H9 (cell line): ENCODE results near the gene DDC. TPM values are rescaled to one million over a fixed set of nuclear protein-coding genes. Genes with fewer than 3 reads are reported as not detected.

Source experiments
- DNase-seq: peaks from one replicate; pipeline ENCODE4 v3.0.0-alpha.2; 2017
- H2AFZ ChIP-seq: one replicate; pipeline ENCODE4 v1.6.1; 2013; ENCODE audit warnings: mild to moderate bottlenecking, low read length, control low read depth, moderate library complexity
- H2AK5ac ChIP-seq: 2 replicates; pipeline ENCODE4 v1.6.1; 2013; ENCODE audit warnings: low read length, control low read depth, mixed read lengths; ENCODE audit not compliant: insufficient read length
- H2BK120ac ChIP-seq: one replicate; pipeline ENCODE4 v1.6.1; 2013; ENCODE audit warnings: low read depth, mild to moderate bottlenecking, low read length, control low read depth, inconsistent platforms; ENCODE audit not compliant: poor library complexity, severe bottlenecking
- H2BK12ac ChIP-seq: 2 replicates; pipeline ENCODE4 v1.6.1; 2013; ENCODE audit warnings: low read length, control low read depth, mixed read lengths, low read depth; ENCODE audit not compliant: insufficient read length
- H2BK15ac ChIP-seq: 2 replicates; pipeline ENCODE4 v1.6.1; 2013; ENCODE audit warnings: low read depth, low read length, control low read depth
- H2BK20ac ChIP-seq: one replicate; pipeline ENCODE4 v1.6.1; 2013; ENCODE audit warnings: low read depth, mild to moderate bottlenecking, low read length, control low read depth, inconsistent platforms; ENCODE audit not compliant: poor library complexity, severe bottlenecking
- H2BK5ac ChIP-seq: 2 replicates; pipeline ENCODE4 v1.6.1; 2013; ENCODE audit warnings: low read length, control low read depth, mixed read lengths; ENCODE audit not compliant: insufficient read length
- H3K14ac ChIP-seq: 2 replicates; pipeline ENCODE4 v1.6.1; 2013; ENCODE audit warnings: low read length, control low read depth; ENCODE audit not compliant: insufficient read depth
- H3K18ac ChIP-seq: 2 replicates; pipeline ENCODE4 v1.6.1; 2013; ENCODE audit warnings: low read depth, mild to moderate bottlenecking, mixed read lengths, low read length, control low read depth; ENCODE audit not compliant: insufficient read length
- H3K23ac ChIP-seq: 2 replicates; pipeline ENCODE4 v1.6.1; 2013; ENCODE audit warnings: low read length, control low read depth, mixed read lengths, low read depth; ENCODE audit not compliant: insufficient read length
- H3K23me2 ChIP-seq: 2 replicates; pipeline ENCODE4 v1.6.1; 2013; ENCODE audit warnings: low read depth, mild to moderate bottlenecking, mixed read lengths, low read length, control low read depth; ENCODE audit not compliant: insufficient read length, poor library complexity, severe bottlenecking
- H3K27ac ChIP-seq: 2 replicates; pipeline ENCODE4 v1.5.1; 2013; ENCODE audit warnings: low read length, control low read depth, mixed read lengths, low read depth; ENCODE audit not compliant: insufficient read length
- H3K27me3 ChIP-seq: 2 replicates; pipeline ENCODE4 v1.6.1; 2013; ENCODE audit warnings: low read length, control low read depth, inconsistent platforms; ENCODE audit not compliant: insufficient read depth
- H3K4ac ChIP-seq: 2 replicates; pipeline ENCODE4 v1.6.1; 2013; ENCODE audit warnings: low read depth, mild to moderate bottlenecking, control low read depth, inconsistent platforms, low read length, moderate library complexity
- H3K4me1 ChIP-seq: 2 replicates; pipeline ENCODE4 v1.6.1; 2013; ENCODE audit warnings: low read length, control low read depth, inconsistent platforms; ENCODE audit not compliant: insufficient read depth
- H3K4me2 ChIP-seq: 2 replicates; pipeline ENCODE4 v1.6.1; 2013; ENCODE audit warnings: low read length, control low read depth, mixed read lengths; ENCODE audit not compliant: insufficient read length, insufficient read depth
- H3K56ac ChIP-seq: 2 replicates; pipeline ENCODE4 v1.6.1; 2013; ENCODE audit warnings: low read depth, mild to moderate bottlenecking, mixed read lengths, low read length, control low read depth; ENCODE audit not compliant: insufficient read length
- H3K79me1 ChIP-seq: 2 replicates; pipeline ENCODE4 v1.6.1; 2013; ENCODE audit warnings: low read depth, mild to moderate bottlenecking, moderate library complexity, low read length, control low read depth, inconsistent platforms; ENCODE audit not compliant: insufficient read depth, poor library complexity, severe bottlenecking
- H3K79me2 ChIP-seq: 2 replicates; pipeline ENCODE4 v1.6.1; 2013; ENCODE audit warnings: low read length, control low read depth, inconsistent platforms; ENCODE audit not compliant: insufficient read depth
- H3K9ac ChIP-seq: 2 replicates; pipeline ENCODE4 v1.6.1; 2013; ENCODE audit warnings: low read length, control low read depth, mixed read lengths; ENCODE audit not compliant: insufficient read length; ENCODE audit errors: extremely low read depth
- H3K9me3 ChIP-seq: one replicate; pipeline ENCODE4 v1.6.1; 2013; ENCODE audit warnings: low read depth, low read length, inconsistent platforms; ENCODE audit not compliant: control insufficient read depth
- H3T11ph ChIP-seq: one replicate; pipeline ENCODE4 v1.6.1; 2013; ENCODE audit warnings: mild to moderate bottlenecking, low read length, control low read depth, inconsistent platforms
- H4K20me1 ChIP-seq: one replicate; pipeline ENCODE4 v1.6.1; 2013; ENCODE audit not compliant: control insufficient read depth, insufficient read length, insufficient read depth
- H4K5ac ChIP-seq: 2 replicates; pipeline ENCODE4 v1.6.1; 2013; ENCODE audit warnings: low read depth, mild to moderate bottlenecking, mixed read lengths, low read length, control low read depth; ENCODE audit not compliant: insufficient read length
- H4K8ac ChIP-seq: replicated peaks from 2 replicates; pipeline ENCODE4 v1.6.1; 2013; ENCODE audit warnings: low read length, control low read depth, mixed read lengths, low read depth; ENCODE audit not compliant: insufficient read length
- H4K91ac ChIP-seq: 2 replicates; pipeline ENCODE4 v1.6.1; 2013; ENCODE audit warnings: low read depth, mild to moderate bottlenecking, moderate library complexity, mixed read lengths, low read length, control low read depth; ENCODE audit not compliant: insufficient read length
- H3K27ac Mint-ChIP-seq, 3 experiments: 2 replicates in 2 of 3; 3 replicates in 1 of 3; pipeline ENCODE4 v1.8.0; 2020 to 2021; ENCODE audit warnings: mixed read lengths in 3 of 3, mild to moderate bottlenecking in 1 of 3, moderate library complexity in 1 of 3
- H3K27me3 Mint-ChIP-seq: 2 replicates; pipeline ENCODE4 v1.8.0; 2021; ENCODE audit warnings: low read depth, mild to moderate bottlenecking, moderate library complexity, mixed read lengths
- H3K36me3 Mint-ChIP-seq, 3 experiments: 2 replicates in 2 of 3; 3 replicates in 1 of 3; pipeline ENCODE4 v1.8.0; 2020 to 2021; ENCODE audit warnings: low read depth in 3 of 3, mixed read lengths in 3 of 3; ENCODE audit not compliant: insufficient read depth in 1 of 3
- H3K4me1 Mint-ChIP-seq, 2 experiments: 2 replicates each; pipeline ENCODE4 v1.8.0; 2020; ENCODE audit warnings: mixed read lengths in 2 of 2
- H3K4me3 Mint-ChIP-seq, 2 experiments: 2 replicates in 1 of 2; 3 replicates in 1 of 2; pipeline ENCODE4 v1.8.0; 2020 to 2021; ENCODE audit warnings: mild to moderate bottlenecking in 2 of 2, mixed read lengths in 2 of 2, moderate library complexity in 1 of 2
- H3K9me3 Mint-ChIP-seq, 2 experiments: 2 replicates in 1 of 2; 3 replicates in 1 of 2; pipeline ENCODE4 v1.8.0; 2020; ENCODE audit warnings: mild to moderate bottlenecking in 2 of 2, mixed read lengths in 2 of 2, moderate library complexity in 1 of 2
- CTCF ChIP-seq: fragments of 200-600 bp; sonication (generic); conservative IDR thresholded peaks from 3 replicates; pipeline ENCODE4 v1.8.0; 2021; ENCODE audit warnings: antibody characterized with exemption, mild to moderate bottlenecking
- WGBS: extraction: QIAGEN DNeasy Blood & Tissue Kit; methylation state at CpG from one replicate; pipeline ENCODE4 v1.1.7; 2013; ENCODE audit warnings: missing lambda C conversion rate, low lambda C conversion rate, mixed read lengths; ENCODE audit not compliant: insufficient read length; ENCODE audit errors: extremely low coverage; 5-methylcytosine and 5-hydroxymethylcytosine counted together
- total RNA-seq: library from RNA; stranded (reverse); gene quantifications from 2 replicates; pipeline ENCODE4 v1.2.1, GENCODE V29; 2021

DDC gene
- total RNA-seq, 1 experiment from 2014 or later = not detected

DNA sequence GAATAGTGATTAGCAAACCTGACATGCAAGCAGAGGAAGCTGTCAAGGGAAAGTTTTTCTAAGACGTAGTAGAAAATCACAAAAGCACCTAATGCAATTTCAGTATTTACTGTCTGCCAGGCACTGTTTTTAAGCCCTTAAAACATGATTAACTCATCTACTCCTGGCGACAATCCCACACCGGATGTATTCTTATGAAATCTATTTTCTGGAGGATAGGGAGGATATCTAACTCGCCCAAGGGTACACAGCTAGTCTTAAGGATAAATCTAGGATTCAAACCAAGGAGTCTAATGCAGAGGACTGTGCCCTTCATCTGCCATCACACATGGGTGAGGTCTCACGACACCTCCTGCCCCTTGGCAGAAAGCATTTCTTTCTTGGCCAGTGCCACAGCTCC is 67.2 kb downstream of the DDC start:
- Histone ChIP-seq H3K14ac (no peak overlapping the region), H2AFZ (no peak overlapping the region), H3T11ph (no peak overlapping the region), H3K9ac (no peak overlapping the region), H3K23me2 (no peaks in the 10 kb centered on the region), H4K8ac (no peak overlapping the region), H3K79me1 (no peaks in the 10 kb centered on the region), H2AK5ac (no peak overlapping the region), H3K23ac (no peak overlapping the region), H3K79me2 (no peaks in the 10 kb centered on the region), H2BK120ac (no peak overlapping the region), H3K18ac (no peak overlapping the region), H2BK12ac (no peak overlapping the region), H3K56ac (no peak overlapping the region), H2BK5ac (no peak overlapping the region), H4K91ac (no peak overlapping the region), H4K5ac (no peak overlapping the region), H2BK20ac (no peak overlapping the region), H3K4ac (no peak overlapping the region), H3K9me3 (no peaks in the 10 kb centered on the region), H3K27ac (no peak overlapping the region), H3K27me3 (no peaks in the 10 kb centered on the region), H3K4me2 (no peak overlapping the region), H2BK15ac (no peak overlapping the region), H3K4me1 (no peaks in the 10 kb centered on the region), H4K20me1 (no peaks in the 10 kb centered on the region)
- peaks cover 4% of the 10 kb centered on the region for H3K27me3 Mint-ChIP-seq
- no peak for DNase-seq
- H3K9me3 Mint-ChIP-seq = peaks cover 2 to 4% of the 10 kb centered on the region in 2 experiments; a peak in 2 of 5 replicates
- peaks cover 0 to 2% (median 0%) of the 10 kb centered on the region in 3 experiments; a peak in 1 of 7 replicates for H3K36me3 Mint-ChIP-seq
- TF ChIP-seq CTCF = no peak
- no peak overlapping the region; a peak in 1 of 7 replicates for H3K27ac Mint-ChIP-seq
- WGBS = no CpG with 5 or more reads among the region's 5 CpGs
- H3K4me1 Mint-ChIP-seq = peaks cover 3 to 6% of the 10 kb centered on the region in 2 experiments; a peak in 3 of 4 replicates
- no peak overlapping the region for H3K4me3 Mint-ChIP-seq
